GM18520 (cell line): ENCODE results near the gene CCDC136.

Source experiments
- ATAC-seq: cut with Tn5 transposase; IDR thresholded peaks from one replicate; pipeline ENCODE4 v1.9.1; 2021; ENCODE audit not compliant: unreplicated experiment

CCDC136 gene

GRCh38 chr7:128831178-128831993 lies 39.6 kb downstream of the CCDC136 start:
- ATAC-seq, result no peak

GRCh38 chr7:128831994-128832879 lies 40.5 kb downstream of the CCDC136 start:
- no peak for ATAC-seq

GRCh38 chr7:128832880-128833147 lies 41.0 kb downstream of the CCDC136 start:
- no peak for ATAC-seq

GRCh38 chr7:128833148-128833945 lies 41.6 kb downstream of the CCDC136 start:
- ATAC-seq, result no peak

- ATAC-seq, result no peak
These were observed 42.2 kb downstream of the CCDC136 start for GRCh38 chr7:128833946-128834325.

GRCh38 chr7:128835231-128835751 lies 43.5 kb downstream of the CCDC136 start:
- ATAC-seq, result no peak

- ATAC-seq, result no peak
These were observed 44.2 kb downstream of the CCDC136 start for GRCh38 chr7:128835790-128836641.

- no peak for ATAC-seq
These were observed 45.1 kb downstream of the CCDC136 start for GRCh38 chr7:128836729-128837348.

GRCh38 chr7:128837521-128837921 lies 45.8 kb downstream of the CCDC136 start:
- no peak for ATAC-seq

GRCh38 chr7:128838109-128838779 lies 46.5 kb downstream of the CCDC136 start:
- ATAC-seq, result no peak

GRCh38 chr7:128838981-128839731 lies 47.4 kb downstream of the CCDC136 start:
- no peak for ATAC-seq

GRCh38 chr7:128839751-128840177 lies 48.0 kb downstream of the CCDC136 start:
- ATAC-seq, result no peak

- no peak for ATAC-seq
These were observed 48.8 kb downstream of the CCDC136 start for GRCh38 chr7:128840326-128841170.

- ATAC-seq, result no peak
These were observed 49.5 kb downstream of the CCDC136 start for GRCh38 chr7:128841171-128841690.

GRCh38 chr7:128841921-128842673 lies 50.3 kb downstream of the CCDC136 start:
- no peak for ATAC-seq
